Activated T-cell treated with anti-CD3 and anti-CD28 coated beads, Interleukin-2, amount 50 U/mL, for 4 hours (primary cell): ENCODE measurements around the gene NPEPL1. TPM values are rescaled to one million over a fixed set of nuclear protein-coding genes. Genes with fewer than 3 reads are reported as not detected.
"Not testable (repeated sequence)": the region's sequence is repeated elsewhere in the genome, so short reads cannot be mapped to it uniquely, and the experiment has no call there.

ENCODE experiments used
- ATAC-seq, 2 donors: fragments of 200-7000 bp; cut with Tn5 transposase; one replicate each; pipeline ENCODE4 v1.10.0; 2021
- DNase-seq: peaks from one replicate; pipeline ENCODE4 v3.0.0-alpha.2; 2020
- H3K27me3 Mint-ChIP-seq: one replicate; pipeline ENCODE4 v1.8.0; 2021; ENCODE audit warnings: low read depth, mixed read lengths
- H3K36me3 Mint-ChIP-seq: one replicate; pipeline ENCODE4 v1.8.0; 2022; ENCODE audit warnings: mixed read lengths; ENCODE audit not compliant: insufficient read depth
- H3K4me1 Mint-ChIP-seq: one replicate; pipeline ENCODE4 v1.8.0; 2021; ENCODE audit warnings: low read depth, mixed read lengths
- H3K4me3 Mint-ChIP-seq: one replicate; pipeline ENCODE4 v1.8.0; 2021; ENCODE audit warnings: mild to moderate bottlenecking, moderate library complexity, mixed read lengths
- H3K9me3 Mint-ChIP-seq: one replicate; pipeline ENCODE4 v1.8.0; 2021; ENCODE audit warnings: mixed read lengths
- total RNA-seq, 3 donors: library from RNA; stranded (reverse); gene quantifications; one replicate each; pipeline ENCODE4 v1.2.1, GENCODE V29; 2021

Gene NPEPL1
- total RNA-seq, 3 donors from 2014 or later: 11.5 to 17.2 (median 16.4) TPM

DNA sequence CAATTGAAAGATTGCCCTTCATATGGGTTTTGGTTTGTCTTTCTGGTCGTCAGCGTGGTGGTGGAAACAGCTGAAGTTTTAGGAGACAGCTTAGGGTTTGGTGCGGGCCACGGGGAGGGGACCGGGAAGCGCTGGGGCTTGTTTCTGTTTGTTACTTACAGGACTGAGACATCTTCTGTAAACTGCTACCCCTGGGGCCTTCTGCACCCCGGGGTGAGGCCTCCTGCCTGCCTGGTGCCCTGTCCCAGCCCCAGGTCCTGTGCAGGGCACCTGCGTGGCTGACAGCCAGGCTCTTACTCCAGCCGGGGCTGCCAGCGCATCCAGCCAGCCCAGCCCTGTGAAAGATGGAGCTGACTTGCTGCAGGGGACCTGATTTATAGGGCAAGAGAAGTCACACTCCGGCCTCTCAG lies 22.8 kb downstream of the NPEPL1 start:
- no peaks in the 10 kb centered on the region for H3K4me1 Mint-ChIP-seq
- H3K27me3 Mint-ChIP-seq: no peaks in the 10 kb centered on the region
- DNase-seq (no peak), ATAC-seq (no peak)
- no peak overlapping the region for H3K4me3 Mint-ChIP-seq
- no peaks in the 10 kb centered on the region for H3K36me3 Mint-ChIP-seq
- no peaks in the 10 kb centered on the region for H3K9me3 Mint-ChIP-seq

GRCh38 chr20:58715801-58716475 lies 23.3 kb downstream of the NPEPL1 start:
- peaks cover 5% of the 10 kb centered on the region for H3K27me3 Mint-ChIP-seq
- no peaks in the 10 kb centered on the region for H3K9me3 Mint-ChIP-seq
- no peak overlapping the region for H3K4me3 Mint-ChIP-seq
- no peak for ATAC-seq
- DNase-seq: no peak
- H3K4me1 Mint-ChIP-seq: no peaks in the 10 kb centered on the region
- H3K36me3 Mint-ChIP-seq: no peaks in the 10 kb centered on the region

GRCh38 chr20:58716476-58717277 lies 24.1 kb downstream of the NPEPL1 start:
- no peaks in the 10 kb centered on the region for H3K9me3 Mint-ChIP-seq
- DNase-seq: no peak
- no peak for ATAC-seq
- H3K4me3 Mint-ChIP-seq: no peak overlapping the region
- peaks cover 10% of the 10 kb centered on the region for H3K27me3 Mint-ChIP-seq
- H3K36me3 Mint-ChIP-seq: no peaks in the 10 kb centered on the region
- no peaks in the 10 kb centered on the region for H3K4me1 Mint-ChIP-seq

- Mint-ChIP-seq H3K27me3 (peaks cover 14% of the 10 kb centered on the region), H3K9me3 (no peaks in the 10 kb centered on the region), H3K36me3 (no peaks in the 10 kb centered on the region), H3K4me1 (no peaks in the 10 kb centered on the region), H3K4me3 (no peak overlapping the region)
- ATAC-seq (no peak), DNase-seq (no peak)
Measured at GRCh38 chr20:58717278-58718091, 24.9 kb downstream of the NPEPL1 start.

DNA sequence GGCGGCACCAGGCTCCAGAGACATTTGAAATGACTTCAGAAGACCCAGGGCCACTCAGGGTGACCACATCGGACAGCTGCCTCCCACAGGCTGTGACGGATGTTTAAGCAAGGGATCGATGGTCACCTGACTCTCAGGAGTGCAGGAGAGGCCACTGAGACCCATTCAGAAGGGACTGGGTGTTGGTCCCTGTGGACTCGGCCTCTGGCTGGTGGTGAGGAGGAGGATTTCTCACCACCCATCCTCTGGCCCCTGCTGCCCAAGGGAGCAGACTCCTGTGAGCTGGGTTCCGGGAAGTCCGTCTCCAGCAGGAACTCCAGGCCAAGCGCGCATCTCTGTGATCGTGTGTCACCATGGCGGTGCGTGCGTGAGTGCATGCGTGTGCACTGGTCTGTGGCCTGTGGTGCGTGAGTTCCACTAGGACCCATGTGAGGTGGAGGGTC lies 25.5 kb downstream of the NPEPL1 start:
- no peaks in the 10 kb centered on the region for H3K36me3 Mint-ChIP-seq
- H3K4me3 Mint-ChIP-seq: no peak overlapping the region
- no peaks in the 10 kb centered on the region for H3K4me1 Mint-ChIP-seq
- H3K9me3 Mint-ChIP-seq: no peaks in the 10 kb centered on the region
- DNase-seq (no peak), ATAC-seq (no peak)
- peaks cover 20% of the 10 kb centered on the region for H3K27me3 Mint-ChIP-seq

DNA sequence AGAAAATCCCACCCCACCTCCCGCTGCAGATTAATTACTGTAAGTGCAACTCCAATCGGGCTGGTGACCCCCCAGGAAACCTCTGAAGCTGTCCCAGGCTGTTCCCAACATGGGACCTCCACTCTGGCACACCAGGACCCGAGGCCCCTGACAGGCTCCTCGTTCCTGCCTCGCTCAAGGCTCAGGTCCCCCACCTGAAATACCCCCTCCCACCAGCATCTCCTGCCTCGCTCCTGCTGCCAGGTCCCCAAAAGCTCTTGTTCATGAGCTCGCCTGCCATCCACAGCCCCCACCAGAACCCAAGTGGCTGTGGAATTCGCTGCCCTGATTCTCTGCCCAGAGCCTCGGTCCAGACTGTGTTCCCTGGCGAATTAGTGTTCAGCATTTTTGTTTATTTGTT lies 26.1 kb downstream of the NPEPL1 start:
- Mint-ChIP-seq H3K9me3 (no peaks in the 10 kb centered on the region), H3K36me3 (no peaks in the 10 kb centered on the region), H3K4me3 (no peak overlapping the region), H3K4me1 (no peaks in the 10 kb centered on the region), H3K27me3 (peaks cover 26% of the 10 kb centered on the region)
- DNase-seq (no peak), ATAC-seq (no peak)

- Mint-ChIP-seq H3K4me3 (no peak overlapping the region), H3K4me1 (no peaks in the 10 kb centered on the region), H3K36me3 (no peaks in the 10 kb centered on the region), H3K9me3 (no peaks in the 10 kb centered on the region), H3K27me3 (peaks cover 31% of the 10 kb centered on the region)
- DNase-seq (no peak), ATAC-seq (no peak)
Measured at GRCh38 chr20:58719258-58719657, 26.7 kb downstream of the NPEPL1 start.

DNA sequence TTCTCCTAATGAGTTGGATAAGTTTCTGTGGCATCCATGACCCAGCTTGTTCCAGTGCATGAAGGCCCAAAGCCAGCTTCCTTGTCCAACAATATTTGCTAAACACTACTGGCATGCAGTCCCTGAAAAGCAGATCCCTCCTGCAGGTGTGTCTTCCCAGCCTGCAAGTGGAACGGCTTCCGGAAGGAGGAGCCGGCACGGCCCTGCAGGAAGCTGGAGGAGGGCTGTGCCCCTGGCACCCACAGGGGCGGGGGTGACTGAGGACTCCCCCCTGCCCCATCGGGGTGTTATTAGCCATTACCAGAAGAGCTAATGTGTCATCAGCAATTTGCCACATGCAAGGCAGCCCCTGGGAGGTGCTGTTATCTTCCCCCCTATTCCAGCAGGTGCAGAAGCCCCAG lies 27.4 kb downstream of the NPEPL1 start:
- Mint-ChIP-seq H3K9me3 (no peaks in the 10 kb centered on the region), H3K36me3 (no peaks in the 10 kb centered on the region), H3K4me3 (no peak overlapping the region), H3K27me3 (peaks cover 39% of the 10 kb centered on the region), H3K4me1 (no peaks in the 10 kb centered on the region)
- ATAC-seq (no peak), DNase-seq (no peak)

- Mint-ChIP-seq H3K27me3 (peaks cover 40% of the 10 kb centered on the region), H3K4me1 (no peaks in the 10 kb centered on the region), H3K4me3 (no peak overlapping the region), H3K9me3 (no peaks in the 10 kb centered on the region), H3K36me3 (no peaks in the 10 kb centered on the region)
- ATAC-seq (no peak), DNase-seq (no peak)
Measured at GRCh38 chr20:58720890-58721289, 28.3 kb downstream of the NPEPL1 start.

- H3K27me3 Mint-ChIP-seq: peaks cover 40% of the 10 kb centered on the region
- H3K9me3 Mint-ChIP-seq: peaks cover 5% of the 10 kb centered on the region
Measured at GRCh38 chr20:58721951-58722778, 29.6 kb downstream of the NPEPL1 start.

GRCh38 chr20:58722877-58723627 lies 30.5 kb downstream of the NPEPL1 start:
- H3K9me3 Mint-ChIP-seq: peaks cover 13% of the 10 kb centered on the region
- peaks cover 40% of the 10 kb centered on the region for H3K27me3 Mint-ChIP-seq
- H3K4me3 Mint-ChIP-seq: no peak overlapping the region
- ATAC-seq (no peak), DNase-seq (no peak)
- H3K36me3 Mint-ChIP-seq: no peaks in the 10 kb centered on the region
- H3K4me1 Mint-ChIP-seq: no peaks in the 10 kb centered on the region

More at GRCh38 chr20:58721951-58722778, 29.6 kb downstream of the NPEPL1 start:
- ATAC-seq (no peak), DNase-seq (no peak)
- no peaks in the 10 kb centered on the region for H3K4me1 Mint-ChIP-seq
- no peak overlapping the region for H3K4me3 Mint-ChIP-seq
- H3K36me3 Mint-ChIP-seq: no peaks in the 10 kb centered on the region

GRCh38 chr20:58723628-58723984 lies 31.0 kb downstream of the NPEPL1 start:
- no peak for ATAC-seq
- peaks cover 14% of the 10 kb centered on the region for H3K9me3 Mint-ChIP-seq
- H3K36me3 Mint-ChIP-seq: no peaks in the 10 kb centered on the region

GRCh38 chr20:58726156-58726555 lies 33.6 kb downstream of the NPEPL1 start:
- Mint-ChIP-seq H3K9me3 (peaks cover 14% of the 10 kb centered on the region), H3K27me3 (peaks cover 37% of the 10 kb centered on the region)
- H3K36me3 Mint-ChIP-seq, H3K4me3 Mint-ChIP-seq, DNase-seq, H3K4me1 Mint-ChIP-seq, ATAC-seq: not testable (repeated sequence)

More at GRCh38 chr20:58723628-58723984, 31.0 kb downstream of the NPEPL1 start:
- H3K4me3 Mint-ChIP-seq: no peak overlapping the region
- H3K4me1 Mint-ChIP-seq: no peaks in the 10 kb centered on the region
- H3K27me3 Mint-ChIP-seq: peaks cover 40% of the 10 kb centered on the region
- DNase-seq: no peak
